Panc1 (cell line): ENCODE measurements around the gene CPNE4. TPM values are rescaled to one million over a fixed set of nuclear protein-coding genes. Genes with fewer than 3 reads are reported as not detected.

Source experiments
- microRNA-seq: library from miRNA; unstranded; fragments of <30 nt; microRNA quantifications from one replicate; pipeline ENCODE4 v1.1.0, GENCODE V29; 2020; ENCODE audit not compliant: unreplicated experiment
- total RNA-seq: library from RNA; stranded (reverse); gene quantifications from one replicate; pipeline ENCODE4 v1.2.1, GENCODE V29; 2021; ENCODE audit not compliant: unreplicated experiment

The CPNE4 gene
- total RNA-seq, 1 experiment from 2014 or later, result not detected

Small RNA genes lying within 50 kb of the gene (microRNA-seq; reads per million reads assigned to microRNA genes)
- gene MIR5704, result not detected
